ENCODE measurements around the gene SNPH.

Gene SNPH

GRCh38 chr20:1265226-1265915 lies 723 bp upstream of the SNPH start:
- peak overlapping the region; percentile 65 for H3K4me3 ChIP-seq (ENCODE audit: low read depth, low read length)
- no peaks in the 10 kb centered on the region for H3K9me3 ChIP-seq (ENCODE audit: control insufficient read depth, insufficient read depth, low read depth, low read length)
- peaks cover 17% of the 10 kb centered on the region for H3K4me1 ChIP-seq (ENCODE audit: control insufficient read depth, insufficient read depth, low read length)
- no peaks in the 10 kb centered on the region for H3K36me3 ChIP-seq (ENCODE audit: control insufficient read depth, insufficient read depth, low read length)
- H3K27me3 ChIP-seq (ENCODE audit: control insufficient read depth, insufficient read depth, low read length), result no peaks in the 10 kb centered on the region
- no peak overlapping the region for H3K27ac ChIP-seq (ENCODE audit: low read depth, low read length)
- no peak overlapping the region for H3K9ac ChIP-seq (ENCODE audit: low read length)

GRCh38 chr20:1265916-1266166 lies 253 bp upstream of the SNPH start:
- Histone ChIP-seq H3K9ac (ENCODE audit: low read length) (no peak overlapping the region), H3K4me3 (ENCODE audit: low read depth, low read length) (peak overlapping the region; percentile 65), H3K4me1 (ENCODE audit: control insufficient read depth, insufficient read depth, low read length) (peaks cover 17% of the 10 kb centered on the region), H3K27ac (ENCODE audit: low read depth, low read length) (no peak overlapping the region), H3K27me3 (ENCODE audit: control insufficient read depth, insufficient read depth, low read length) (no peaks in the 10 kb centered on the region), H3K36me3 (ENCODE audit: control insufficient read depth, insufficient read depth, low read length) (no peaks in the 10 kb centered on the region), H3K9me3 (ENCODE audit: control insufficient read depth, insufficient read depth, low read depth, low read length) (no peaks in the 10 kb centered on the region)

GRCh38 chr20:1267161-1267560 lies 1.1 kb downstream of the SNPH start:
- no peaks in the 10 kb centered on the region for H3K36me3 ChIP-seq (ENCODE audit: control insufficient read depth, insufficient read depth, low read length)
- no peak overlapping the region for H3K27ac ChIP-seq (ENCODE audit: low read depth, low read length)
- H3K27me3 ChIP-seq (ENCODE audit: control insufficient read depth, insufficient read depth, low read length), result no peaks in the 10 kb centered on the region
- H3K4me3 ChIP-seq (ENCODE audit: low read depth, low read length), result peak overlapping the region; percentile 65
- peak overlapping the region; percentile 16 for H3K9ac ChIP-seq (ENCODE audit: low read length)
- no peaks in the 10 kb centered on the region for H3K9me3 ChIP-seq (ENCODE audit: control insufficient read depth, insufficient read depth, low read depth, low read length)
- H3K4me1 ChIP-seq (ENCODE audit: control insufficient read depth, insufficient read depth, low read length), result peaks cover 17% of the 10 kb centered on the region

GRCh38 chr20:1267809-1268374 lies 1.8 kb downstream of the SNPH start:
- Histone ChIP-seq H3K27ac (ENCODE audit: low read depth, low read length) (no peak overlapping the region), H3K4me3 (ENCODE audit: low read depth, low read length) (no peak overlapping the region), H3K9ac (ENCODE audit: low read length) (no peak overlapping the region), H3K27me3 (ENCODE audit: control insufficient read depth, insufficient read depth, low read length) (no peaks in the 10 kb centered on the region), H3K36me3 (ENCODE audit: control insufficient read depth, insufficient read depth, low read length) (no peaks in the 10 kb centered on the region), H3K4me1 (ENCODE audit: control insufficient read depth, insufficient read depth, low read length) (peaks cover 17% of the 10 kb centered on the region), H3K9me3 (ENCODE audit: control insufficient read depth, insufficient read depth, low read depth, low read length) (no peaks in the 10 kb centered on the region)

- Histone ChIP-seq H3K4me1 (ENCODE audit: control insufficient read depth, insufficient read depth, low read length) (peaks cover 17% of the 10 kb centered on the region), H3K4me3 (ENCODE audit: low read depth, low read length) (no peak overlapping the region)
Observed at GRCh38 chr20:1269235-1269634, 3.1 kb downstream of the SNPH start.

GRCh38 chr20:1269850-1270249 lies 3.8 kb downstream of the SNPH start:
- Histone ChIP-seq H3K9ac (ENCODE audit: low read length) (no peak overlapping the region), H3K4me3 (ENCODE audit: low read depth, low read length) (no peak overlapping the region), H3K27me3 (ENCODE audit: control insufficient read depth, insufficient read depth, low read length) (no peaks in the 10 kb centered on the region), H3K36me3 (ENCODE audit: control insufficient read depth, insufficient read depth, low read length) (no peaks in the 10 kb centered on the region), H3K27ac (ENCODE audit: low read depth, low read length) (no peak overlapping the region), H3K9me3 (ENCODE audit: control insufficient read depth, insufficient read depth, low read depth, low read length) (no peaks in the 10 kb centered on the region), H3K4me1 (ENCODE audit: control insufficient read depth, insufficient read depth, low read length) (peaks cover 17% of the 10 kb centered on the region)

More at GRCh38 chr20:1269235-1269634, 3.1 kb downstream of the SNPH start:
- Histone ChIP-seq H3K9me3 (ENCODE audit: control insufficient read depth, insufficient read depth, low read depth, low read length) (no peaks in the 10 kb centered on the region), H3K27ac (ENCODE audit: low read depth, low read length) (no peak overlapping the region), H3K27me3 (ENCODE audit: control insufficient read depth, insufficient read depth, low read length) (no peaks in the 10 kb centered on the region), H3K9ac (ENCODE audit: low read length) (no peak overlapping the region), H3K36me3 (ENCODE audit: control insufficient read depth, insufficient read depth, low read length) (no peaks in the 10 kb centered on the region)

GRCh38 chr20:1272368-1273100 lies 6.4 kb downstream of the SNPH start:
- Histone ChIP-seq H3K9me3 (ENCODE audit: control insufficient read depth, insufficient read depth, low read depth, low read length) (no peaks in the 10 kb centered on the region), H3K4me1 (ENCODE audit: control insufficient read depth, insufficient read depth, low read length) (0 out of 2 replicates have a peak, but pooled peaks cover under 1% of the 10 kb centered on the region), H3K27ac (ENCODE audit: low read depth, low read length) (no peak overlapping the region), H3K4me3 (ENCODE audit: low read depth, low read length) (no peak overlapping the region), H3K9ac (ENCODE audit: low read length) (no peak overlapping the region), H3K27me3 (ENCODE audit: control insufficient read depth, insufficient read depth, low read length) (no peaks in the 10 kb centered on the region), H3K36me3 (ENCODE audit: control insufficient read depth, insufficient read depth, low read length) (no peaks in the 10 kb centered on the region)

GRCh38 chr20:1273366-1273765 lies 7.3 kb downstream of the SNPH start:
- Histone ChIP-seq H3K36me3 (ENCODE audit: control insufficient read depth, insufficient read depth, low read length) (no peaks in the 10 kb centered on the region), H3K27me3 (ENCODE audit: control insufficient read depth, insufficient read depth, low read length) (no peaks in the 10 kb centered on the region), H3K9ac (ENCODE audit: low read length) (no peak overlapping the region), H3K4me3 (ENCODE audit: low read depth, low read length) (no peak overlapping the region), H3K4me1 (ENCODE audit: control insufficient read depth, insufficient read depth, low read length) (no peaks in the 10 kb centered on the region), H3K27ac (ENCODE audit: low read depth, low read length) (no peak overlapping the region), H3K9me3 (ENCODE audit: control insufficient read depth, insufficient read depth, low read depth, low read length) (no peaks in the 10 kb centered on the region)

GRCh38 chr20:1274485-1275311 lies 8.6 kb downstream of the SNPH start:
- Histone ChIP-seq H3K9ac (ENCODE audit: low read length) (no peak overlapping the region), H3K4me3 (ENCODE audit: low read depth, low read length) (no peak overlapping the region), H3K9me3 (ENCODE audit: control insufficient read depth, insufficient read depth, low read depth, low read length) (no peaks in the 10 kb centered on the region), H3K4me1 (ENCODE audit: control insufficient read depth, insufficient read depth, low read length) (no peaks in the 10 kb centered on the region), H3K27ac (ENCODE audit: low read depth, low read length) (no peak overlapping the region), H3K36me3 (ENCODE audit: control insufficient read depth, insufficient read depth, low read length) (no peaks in the 10 kb centered on the region), H3K27me3 (ENCODE audit: control insufficient read depth, insufficient read depth, low read length) (no peaks in the 10 kb centered on the region)

- Histone ChIP-seq H3K4me1 (ENCODE audit: control insufficient read depth, insufficient read depth, low read length) (no peaks in the 10 kb centered on the region), H3K27me3 (ENCODE audit: control insufficient read depth, insufficient read depth, low read length) (no peaks in the 10 kb centered on the region), H3K9me3 (ENCODE audit: control insufficient read depth, insufficient read depth, low read depth, low read length) (no peaks in the 10 kb centered on the region), H3K9ac (ENCODE audit: low read length) (no peak overlapping the region), H3K27ac (ENCODE audit: low read depth, low read length) (no peak overlapping the region), H3K36me3 (ENCODE audit: control insufficient read depth, insufficient read depth, low read length) (no peaks in the 10 kb centered on the region), H3K4me3 (ENCODE audit: low read depth, low read length) (no peak overlapping the region)
Observed at GRCh38 chr20:1275919-1276318, 9.8 kb downstream of the SNPH start.
